Activated T-cell treated with anti-CD3 and anti-CD28 coated beads for 4 hours (primary cell): ENCODE results near the gene METAP1D.
A peak's percentile ranks its signal among the peaks of the same experiment; 100 is the strongest.
"Not testable (repeated sequence)": the region's sequence is repeated elsewhere in the genome, so short reads cannot be mapped to it uniquely, and the experiment has no call there.

Experiments used
- DNase-seq: peaks from one replicate; pipeline ENCODE4 v3.0.0-alpha.2; 2020

METAP1D gene

GRCh38 chr2:171999604-172000469 is at the start of gene METAP1D:
Gene METAP1D (plus strand): TSS chr2:171999953. CDS start chr2:171999970, 17 bp downstream.
- DNase-seq, result peak; percentile 78

- DNase-seq, result no peak
These were observed 47.5 kb upstream of the METAP1D start for GRCh38 chr2:171952276-171952675.

- DNase-seq, result no peak
These were observed 47.0 kb upstream of the METAP1D start for GRCh38 chr2:171952748-171953147.

GRCh38 chr2:171956135-171956825 is 43.5 kb upstream of the METAP1D start:
- DNase-seq, result no peak

GRCh38 chr2:171957061-171957460 is 42.7 kb upstream of the METAP1D start:
- DNase-seq, result no peak

GRCh38 chr2:171958475-171958874 is 41.3 kb upstream of the METAP1D start:
- DNase-seq, result no peak

- DNase-seq, result no peak
These were observed 39.8 kb upstream of the METAP1D start for GRCh38 chr2:171959998-171960397.

- DNase-seq, result no peak
These were observed 39.2 kb upstream of the METAP1D start for GRCh38 chr2:171960570-171960969.

- no peak for DNase-seq
These were observed 36.6 kb upstream of the METAP1D start for GRCh38 chr2:171963198-171963597.

GRCh38 chr2:171964308-171964707 is 35.4 kb upstream of the METAP1D start:
- no peak for DNase-seq

GRCh38 chr2:171965238-171965637 is 34.5 kb upstream of the METAP1D start:
- DNase-seq, result no peak

GRCh38 chr2:171965661-171966060 is 34.1 kb upstream of the METAP1D start:
- no peak for DNase-seq

- no peak for DNase-seq
These were observed 33.5 kb upstream of the METAP1D start for GRCh38 chr2:171966235-171966634.

GRCh38 chr2:171966688-171967087 is 33.1 kb upstream of the METAP1D start:
- no peak for DNase-seq

GRCh38 chr2:171968509-171968908 is 31.2 kb upstream of the METAP1D start:
- no peak for DNase-seq

- DNase-seq, result no peak
These were observed 27.3 kb upstream of the METAP1D start for GRCh38 chr2:171972329-171972982.

GRCh38 chr2:171979103-171979502 is 20.6 kb upstream of the METAP1D start:
- DNase-seq, result no peak

- DNase-seq, result not testable (repeated sequence)
These were observed 15.8 kb upstream of the METAP1D start for GRCh38 chr2:171983924-171984323.

- DNase-seq, result no peak
These were observed 14.7 kb upstream of the METAP1D start for GRCh38 chr2:171985076-171985475.

GRCh38 chr2:171986778-171987177 is 13.0 kb upstream of the METAP1D start:
- DNase-seq, result no peak

- no peak for DNase-seq
These were observed 8.7 kb upstream of the METAP1D start for GRCh38 chr2:171991027-171991426.

GRCh38 chr2:171995586-171995985 is 4.2 kb upstream of the METAP1D start:
- no peak for DNase-seq

GRCh38 chr2:171996021-171996420 is 3.7 kb upstream of the METAP1D start:
- no peak for DNase-seq

- not testable (repeated sequence) for DNase-seq
These were observed 2.7 kb upstream of the METAP1D start for GRCh38 chr2:171997031-171997430.
